ENCODE measurements around the gene CYTH4.

DNA sequence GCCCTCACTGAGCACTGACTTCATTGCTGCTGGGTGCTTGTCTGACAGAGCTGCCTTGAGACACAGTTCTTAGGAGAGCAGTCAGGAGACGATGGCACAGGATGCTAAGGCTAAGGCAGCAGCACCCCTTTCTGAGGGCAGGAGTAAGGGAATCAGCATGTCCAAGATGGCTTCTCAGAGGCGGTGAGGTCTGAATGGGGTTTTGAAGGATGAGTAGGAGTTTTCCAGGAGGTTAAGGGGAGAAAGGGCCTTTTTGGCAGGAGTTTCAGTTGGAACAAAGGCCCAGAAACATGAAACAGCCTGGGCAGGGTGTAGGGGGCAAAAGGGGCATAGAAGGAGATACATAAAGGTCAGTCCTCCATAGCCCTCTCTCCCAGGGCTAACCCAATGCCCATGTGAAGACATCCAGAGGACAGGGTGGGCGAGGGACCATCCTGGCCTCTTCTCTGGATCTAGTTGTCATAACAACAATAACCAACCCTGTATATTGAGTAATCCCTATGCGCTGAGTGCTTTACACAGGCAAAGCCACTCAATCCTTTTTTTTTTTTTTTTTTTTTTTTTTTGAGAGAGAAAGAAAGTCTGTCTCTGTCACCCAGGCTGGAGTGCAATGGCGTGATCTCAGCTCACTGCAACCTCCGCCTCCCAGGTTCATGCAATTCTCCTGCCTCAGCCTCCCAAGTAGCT is 19.0 kb downstream of the CYTH4 start:
- TF ChIP-seq YY1 (IDR thresholded peaks at IDR 0.05; ENCODE audit: low read depth, low read length) (no peak), HDAC2 (IDR thresholded peaks at IDR 0.05) (no peak), POLR2A (IDR thresholded peaks at IDR 0.05; ENCODE audit: low read depth, low read length) (no peak), TARDBP (IDR thresholded peaks at IDR 0.05; ENCODE audit: borderline replicate concordance) (no peak), POLR2AphosphoS5 (IDR thresholded peaks at IDR 0.05; ENCODE audit: low read length) (no peak), HDGF (IDR thresholded peaks at IDR 0.05) (no peak), CBX5 (IDR thresholded peaks at IDR 0.05; ENCODE audit: low read depth) (no peak), RELA (IDR thresholded peaks at IDR 0.05; ENCODE audit: borderline replicate concordance, partially characterized antibody) (no peak), IKZF1 (conservative IDR thresholded peaks at IDR 0.05) (no peak), TBL1XR1 (IDR thresholded peaks at IDR 0.05; ENCODE audit: low read depth, low read length) (no peak), TAF1 (IDR thresholded peaks at IDR 0.05; ENCODE audit: borderline replicate concordance, low read depth, low read length) (no peak)
- TF ChIP-seq, protein P1, sequence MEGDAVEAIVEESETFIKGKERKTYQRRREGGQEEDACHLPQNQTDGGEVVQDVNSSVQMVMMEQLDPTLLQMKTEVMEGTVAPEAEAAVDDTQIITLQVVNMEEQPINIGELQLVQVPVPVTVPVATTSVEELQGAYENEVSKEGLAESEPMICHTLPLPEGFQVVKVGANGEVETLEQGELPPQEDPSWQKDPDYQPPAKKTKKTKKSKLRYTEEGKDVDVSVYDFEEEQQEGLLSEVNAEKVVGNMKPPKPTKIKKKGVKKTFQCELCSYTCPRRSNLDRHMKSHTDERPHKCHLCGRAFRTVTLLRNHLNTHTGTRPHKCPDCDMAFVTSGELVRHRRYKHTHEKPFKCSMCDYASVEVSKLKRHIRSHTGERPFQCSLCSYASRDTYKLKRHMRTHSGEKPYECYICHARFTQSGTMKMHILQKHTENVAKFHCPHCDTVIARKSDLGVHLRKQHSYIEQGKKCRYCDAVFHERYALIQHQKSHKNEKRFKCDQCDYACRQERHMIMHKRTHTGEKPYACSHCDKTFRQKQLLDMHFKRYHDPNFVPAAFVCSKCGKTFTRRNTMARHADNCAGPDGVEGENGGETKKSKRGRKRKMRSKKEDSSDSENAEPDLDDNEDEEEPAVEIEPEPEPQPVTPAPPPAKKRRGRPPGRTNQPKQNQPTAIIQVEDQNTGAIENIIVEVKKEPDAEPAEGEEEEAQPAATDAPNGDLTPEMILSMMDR (IDR thresholded peaks at IDR 0.05 in 2 of 3, conservative IDR thresholded peaks at IDR 0.05 in 1 of 3; ENCODE audit: control insufficient read depth in 2 of 3, extremely low read depth in 1 of 3, insufficient read depth in 1 of 3, low read depth in 3 of 3, low read length in 3 of 3): no peak
- TF ChIP-seq, protein P2, sequence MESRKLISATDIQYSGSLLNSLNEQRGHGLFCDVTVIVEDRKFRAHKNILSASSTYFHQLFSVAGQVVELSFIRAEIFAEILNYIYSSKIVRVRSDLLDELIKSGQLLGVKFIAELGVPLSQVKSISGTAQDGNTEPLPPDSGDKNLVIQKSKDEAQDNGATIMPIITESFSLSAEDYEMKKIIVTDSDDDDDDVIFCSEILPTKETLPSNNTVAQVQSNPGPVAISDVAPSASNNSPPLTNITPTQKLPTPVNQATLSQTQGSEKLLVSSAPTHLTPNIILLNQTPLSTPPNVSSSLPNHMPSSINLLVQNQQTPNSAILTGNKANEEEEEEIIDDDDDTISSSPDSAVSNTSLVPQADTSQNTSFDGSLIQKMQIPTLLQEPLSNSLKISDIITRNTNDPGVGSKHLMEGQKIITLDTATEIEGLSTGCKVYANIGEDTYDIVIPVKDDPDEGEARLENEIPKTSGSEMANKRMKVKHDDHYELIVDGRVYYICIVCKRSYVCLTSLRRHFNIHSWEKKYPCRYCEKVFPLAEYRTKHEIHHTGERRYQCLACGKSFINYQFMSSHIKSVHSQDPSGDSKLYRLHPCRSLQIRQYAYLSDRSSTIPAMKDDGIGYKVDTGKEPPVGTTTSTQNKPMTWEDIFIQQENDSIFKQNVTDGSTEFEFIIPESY (IDR thresholded peaks at IDR 0.05): no peak

Data from GM12878 (cell line).